Thyroid gland (tissue), 4 donors: ENCODE data around the gene ID4.

Source experiments
- CTCF ChIP-seq, 6 experiments: fragments of 200-600 bp in 3 of 6; fragments of 450-650 bp in 3 of 6; sonication (generic) in 3 of 6; IDR thresholded peaks; one replicate each; pipeline ENCODE4 v1.5.1; 2016 to 2019; ENCODE audit warnings: antibody characterized with exemption in 6 of 6, mild to moderate bottlenecking in 2 of 6, inconsistent platforms in 1 of 6, moderate library complexity in 1 of 6
- POLR2A ChIP-seq, 2 donors: fragments of 450-650 bp; IDR thresholded peaks; one replicate each; pipeline ENCODE4 v1.6.1; 2017; ENCODE audit warnings: antibody characterized with exemption in 2 of 2, mild to moderate bottlenecking in 2 of 2, moderate library complexity in 1 of 2

GRCh38 chr6:19804205-19805128 lies 32.7 kb upstream of the ID4 start:
- TF ChIP-seq CTCF (IDR thresholded peaks at IDR 0.05) (peak in 1 of 6 experiments; percentile 33), POLR2A (IDR thresholded peaks at IDR 0.05) (peak; percentile 97 to 99)
